ENCODE results near the gene LGI4.
"Not testable (repeated sequence)": the region's sequence is repeated elsewhere in the genome, so short reads cannot be mapped to it uniquely, and the experiment has no call there.

Gene LGI4

DNA sequence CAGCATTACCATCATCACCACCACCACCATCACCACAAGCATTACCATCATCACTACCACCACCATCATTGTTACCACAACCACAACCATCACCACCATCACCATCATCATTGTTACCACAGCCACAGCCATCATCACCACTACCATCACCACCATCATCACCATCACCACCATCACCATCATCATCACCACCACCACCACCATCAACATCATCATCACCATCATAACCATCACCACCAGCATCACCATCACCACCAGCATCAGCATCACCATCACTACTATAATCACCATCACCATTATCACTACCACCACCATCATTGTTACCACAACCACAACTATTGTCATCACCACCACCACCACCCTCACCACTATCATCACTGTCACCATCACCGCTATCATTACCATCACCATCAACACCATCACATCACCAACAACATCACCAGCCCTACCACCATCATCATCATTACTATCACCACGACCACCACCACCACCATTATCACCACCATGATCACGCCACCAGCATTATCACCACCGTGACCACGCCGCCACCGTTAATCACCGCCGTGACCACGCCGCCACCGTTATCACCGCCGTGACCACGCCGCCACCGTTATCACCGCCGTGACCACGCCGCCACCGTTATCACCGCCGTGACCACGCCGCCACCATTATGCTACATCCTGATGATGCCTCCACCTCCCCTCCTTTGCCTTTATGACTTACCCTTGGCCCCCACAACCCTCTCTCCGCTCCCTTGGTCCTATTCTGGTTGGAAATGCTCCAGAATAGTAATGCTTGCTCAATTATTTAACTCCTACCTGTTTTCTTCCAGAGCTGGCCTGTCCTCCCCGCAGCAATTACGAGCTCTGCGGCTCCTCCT is 29.2 kb downstream of the LGI4 start:
- no peak for DNase-seq

DNA sequence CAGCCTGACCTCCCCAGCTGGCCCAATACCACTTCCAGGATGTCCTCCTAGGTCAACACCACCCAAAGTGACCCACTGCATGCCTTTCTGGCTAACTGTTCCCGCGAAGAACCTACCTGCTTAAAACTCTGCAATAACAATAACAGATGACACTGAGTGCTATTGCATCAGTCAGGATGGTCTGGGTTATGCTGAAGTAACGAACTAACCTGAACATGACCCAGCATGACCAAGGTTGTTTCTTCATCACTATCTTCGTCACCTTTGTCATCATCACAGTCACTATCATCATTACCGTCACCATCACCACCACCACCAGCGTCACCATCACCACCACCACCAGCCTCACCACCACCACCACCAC is 29.8 kb downstream of the LGI4 start:
- no peak for DNase-seq

DNA sequence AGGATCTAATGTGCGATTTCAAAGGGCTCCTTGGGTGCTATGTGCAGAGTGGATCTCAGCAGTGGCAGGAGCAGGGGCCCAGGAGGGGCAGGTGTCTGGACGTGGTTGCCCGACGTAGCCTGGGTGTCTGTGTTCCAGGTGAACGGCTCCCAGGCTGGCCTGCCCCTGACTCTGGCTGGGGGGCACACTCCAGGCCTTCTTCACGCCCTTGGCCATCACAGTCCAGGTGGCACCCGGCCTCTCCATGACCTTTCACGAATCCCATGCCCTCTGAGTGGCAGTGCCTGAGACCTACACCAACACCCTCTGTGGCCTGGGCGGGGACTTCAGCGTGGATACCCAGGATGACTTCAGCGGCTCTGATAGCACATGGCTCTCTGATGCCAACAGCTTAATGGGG is 30.5 kb downstream of the LGI4 start:
- no peak for DNase-seq

DNA sequence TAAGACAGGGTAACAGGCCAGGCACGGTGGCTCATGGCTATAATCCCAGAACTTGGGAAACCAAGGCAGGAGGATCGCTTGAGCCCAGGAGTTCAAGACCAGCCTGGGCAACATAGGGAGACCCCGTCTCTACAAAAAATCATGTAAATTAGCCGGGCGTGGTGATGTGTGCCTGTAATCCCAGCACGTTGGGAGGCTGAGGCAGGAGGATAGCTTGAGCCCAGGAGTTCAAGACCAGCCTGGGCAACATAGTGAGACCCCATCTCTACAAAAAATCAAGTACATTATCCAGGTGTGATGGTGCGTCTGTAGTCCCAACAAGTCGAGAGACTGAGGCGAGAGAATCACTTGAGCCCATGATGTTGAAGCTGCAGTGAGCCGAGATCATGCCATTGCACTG is 31.2 kb downstream of the LGI4 start:
- not testable (repeated sequence) for DNase-seq

DNA sequence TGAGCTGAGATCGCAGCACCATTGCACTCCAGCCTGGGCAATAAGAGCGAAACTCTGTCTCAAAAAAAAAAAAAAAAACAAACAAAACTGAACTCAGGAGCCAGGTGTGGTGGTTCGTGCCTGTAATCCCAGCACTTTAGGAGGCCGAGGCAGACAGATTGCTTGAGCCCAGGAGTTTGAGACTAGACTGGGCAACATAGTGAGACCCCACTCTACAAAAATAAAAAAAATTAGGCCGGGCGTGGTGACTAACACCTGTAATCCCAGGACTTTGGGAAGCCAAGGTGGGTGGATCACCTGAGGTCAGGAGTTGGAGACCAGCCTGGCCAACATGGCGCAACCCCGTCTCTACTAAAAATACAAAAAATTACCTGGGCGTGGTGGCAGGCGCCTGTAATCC is 32.9 kb downstream of the LGI4 start:
- DNase-seq: not testable (repeated sequence)

DNA sequence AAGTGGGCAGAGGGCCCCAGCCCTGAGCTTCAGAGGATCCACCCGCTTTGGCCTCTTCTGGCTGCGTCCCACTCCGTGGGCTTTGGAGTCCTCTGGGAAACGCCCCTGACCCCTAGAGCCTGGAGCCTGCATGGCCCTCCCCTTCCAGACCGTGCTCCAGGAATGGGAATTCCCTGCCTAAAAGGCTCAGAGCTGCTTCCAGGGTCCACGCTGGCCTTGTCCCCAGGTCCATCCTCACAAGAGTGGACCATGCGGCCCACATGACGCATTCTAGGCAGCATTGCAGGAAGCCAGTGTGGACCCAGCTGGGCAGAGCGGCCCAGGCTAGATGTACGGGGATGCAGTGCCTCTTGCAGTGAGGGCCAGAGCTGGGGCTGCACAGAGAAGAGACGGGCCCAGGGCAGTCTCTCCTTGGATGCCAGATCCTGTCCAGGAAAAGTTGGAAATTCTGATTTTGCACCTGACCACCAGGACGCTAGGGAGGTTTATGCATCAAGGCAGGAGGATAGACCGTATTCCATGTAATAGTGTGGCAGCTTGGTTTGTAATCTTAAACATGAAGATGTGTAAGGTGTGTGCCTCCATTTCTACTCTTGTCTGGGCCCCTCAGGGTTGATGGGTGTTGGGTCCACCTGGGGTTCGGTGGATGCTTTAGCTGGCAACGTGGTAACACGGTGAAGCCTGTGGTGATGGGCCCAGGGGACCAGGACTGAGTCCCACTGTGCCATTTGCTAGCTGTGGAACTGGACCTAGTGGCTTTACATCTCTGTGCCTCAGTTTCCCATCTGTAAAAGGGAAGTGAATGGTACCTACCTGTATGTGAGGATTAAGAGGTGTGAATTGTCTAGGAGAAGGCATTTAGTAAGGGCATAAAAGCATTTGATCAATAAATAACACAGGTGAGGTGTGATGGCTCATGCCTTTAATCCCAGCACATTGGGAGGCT is 34.0 kb downstream of the LGI4 start:
- no peak for DNase-seq

DNA sequence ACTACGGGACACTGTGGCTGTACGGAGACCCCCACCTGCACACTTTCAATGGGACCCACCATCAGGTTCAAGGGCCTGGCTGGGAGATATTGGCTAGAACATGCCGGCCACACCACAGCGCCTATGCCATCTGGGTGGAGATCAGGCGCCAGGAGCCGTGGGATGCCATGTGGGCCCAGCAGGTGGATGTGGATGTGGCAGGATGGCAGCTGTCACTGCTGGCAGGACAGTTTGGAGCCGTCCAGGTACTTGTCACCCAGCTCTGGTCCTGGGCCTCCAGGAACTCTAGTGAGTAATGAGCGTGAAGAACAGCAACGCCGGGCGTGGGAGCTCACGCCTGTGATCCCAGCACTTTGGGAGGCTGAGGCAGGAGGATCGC is 35.0 kb downstream of the LGI4 start:
- DNase-seq: no peak

DNA sequence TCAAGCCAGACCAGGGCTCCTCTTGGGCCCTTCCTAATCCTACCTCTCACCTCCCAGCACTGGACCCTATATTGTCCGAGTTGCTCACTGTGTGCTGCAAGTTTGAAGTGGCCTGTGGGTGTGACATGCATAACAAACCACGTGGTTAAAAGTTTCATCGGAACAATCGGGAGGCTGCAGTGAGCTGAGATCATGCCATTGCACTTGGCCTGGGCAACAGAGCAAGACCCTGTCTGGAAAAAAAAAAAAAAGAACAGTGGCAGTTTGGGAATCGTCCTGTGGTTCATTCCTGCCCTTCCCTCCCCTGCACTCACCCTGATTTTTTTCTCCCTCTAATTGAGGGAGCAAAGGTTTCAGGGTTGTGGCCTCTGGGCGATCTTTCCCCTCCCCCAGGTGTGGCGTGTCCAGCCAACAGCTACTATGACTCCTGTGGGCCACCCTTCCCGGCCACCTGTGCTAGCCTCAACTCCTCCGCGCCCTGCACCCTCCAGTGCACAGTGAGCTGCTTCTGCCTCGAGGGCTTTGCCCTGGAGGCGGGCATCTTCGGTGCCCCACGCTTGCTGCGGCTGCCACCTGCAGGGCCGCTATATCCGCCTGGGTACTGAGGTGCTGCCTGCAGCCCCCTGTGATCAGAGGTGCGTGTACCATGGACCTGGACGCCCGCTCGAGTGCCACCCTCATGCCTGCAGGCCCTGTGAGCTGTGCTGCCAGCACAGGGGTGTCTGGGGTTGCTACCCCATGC is 35.5 kb downstream of the LGI4 start:
- no peak for DNase-seq

DNA sequence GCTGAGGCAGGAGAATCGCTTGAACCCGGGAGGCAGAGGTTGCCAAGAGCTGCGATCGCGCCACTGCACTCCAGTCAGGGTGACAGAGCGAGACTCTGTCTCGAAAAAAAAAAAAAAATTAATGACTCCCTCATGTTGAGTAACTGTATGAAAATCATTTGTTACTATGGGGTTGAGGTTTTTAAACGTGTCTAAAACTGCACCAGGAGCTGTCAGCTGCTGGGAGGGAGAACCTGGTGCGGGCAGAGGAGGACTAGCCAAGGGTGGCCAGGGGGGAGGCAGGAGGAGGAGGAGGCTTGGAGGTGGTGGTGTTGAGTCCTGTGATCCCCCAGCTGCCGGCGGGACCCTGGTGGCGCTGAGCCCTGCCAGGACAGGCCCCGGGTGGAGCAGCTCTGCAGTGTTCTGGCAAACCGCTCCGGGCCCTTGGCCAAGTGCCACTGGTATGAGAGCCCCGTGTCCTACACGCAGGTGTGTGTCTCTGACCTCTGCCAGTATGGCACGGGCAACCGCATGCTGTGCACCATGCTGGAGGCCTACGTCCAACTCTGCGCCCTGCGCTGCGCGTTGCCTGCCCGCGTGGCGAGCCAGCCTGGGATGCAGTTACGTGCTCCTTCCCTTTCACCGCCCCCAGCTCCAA is 36.3 kb downstream of the LGI4 start:
- no peak for DNase-seq

DNA sequence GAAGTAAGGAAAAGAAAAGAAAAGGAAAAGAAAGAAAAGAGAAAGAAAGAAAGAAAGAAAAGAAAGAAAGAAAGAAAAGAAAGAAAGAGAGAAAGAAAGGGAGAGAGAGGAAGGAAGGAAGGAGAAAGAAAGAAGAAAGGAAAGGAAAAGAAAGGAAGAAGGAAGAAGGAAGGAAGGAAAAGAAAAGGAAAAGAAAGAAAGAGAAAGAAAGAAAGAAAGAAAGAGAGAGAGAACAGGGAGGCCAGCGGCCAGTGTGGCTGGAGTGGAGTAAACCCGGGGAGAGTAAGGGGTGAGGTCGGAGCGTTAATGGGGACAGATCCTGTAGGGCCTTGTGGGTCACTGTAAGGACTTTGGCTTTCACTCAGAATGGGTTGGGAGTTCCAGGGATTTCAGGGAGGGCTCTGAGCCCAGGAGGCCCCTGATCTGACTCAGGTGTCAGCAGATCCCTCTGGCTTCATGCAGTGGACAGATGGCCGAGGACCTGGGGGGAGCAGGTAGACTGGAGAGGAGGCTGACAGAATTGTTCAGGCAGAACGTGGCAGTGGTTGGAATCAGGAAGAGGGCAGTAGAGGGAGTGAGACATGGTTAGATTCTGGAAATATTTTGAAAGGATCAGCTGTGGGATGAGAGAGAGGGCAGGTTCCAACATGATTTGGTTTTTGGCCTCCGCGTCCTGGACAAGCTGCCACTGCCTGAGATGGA is 39.0 kb downstream of the LGI4 start:
- DNase-seq: no peak

DNA sequence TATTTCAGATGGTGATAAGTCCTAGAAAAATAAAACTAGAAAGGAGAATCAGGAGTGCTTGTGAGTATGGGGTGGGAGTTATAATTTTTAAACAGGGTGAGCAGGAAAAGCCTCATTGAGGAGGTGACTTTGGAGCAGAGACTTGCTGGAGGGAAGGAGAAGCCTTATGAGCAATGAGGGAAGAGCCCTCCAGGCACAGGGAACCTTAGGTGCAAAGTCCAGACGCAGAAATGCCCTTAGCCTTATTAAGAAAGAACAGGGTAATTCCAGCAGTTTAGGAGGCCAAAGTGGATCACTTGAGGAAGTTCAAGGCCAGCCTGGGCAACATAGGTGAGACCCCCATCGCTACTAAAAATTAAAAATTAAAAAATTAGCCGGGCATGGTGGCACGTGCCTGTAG is 40.2 kb downstream of the LGI4 start:
- no peak for DNase-seq

DNA sequence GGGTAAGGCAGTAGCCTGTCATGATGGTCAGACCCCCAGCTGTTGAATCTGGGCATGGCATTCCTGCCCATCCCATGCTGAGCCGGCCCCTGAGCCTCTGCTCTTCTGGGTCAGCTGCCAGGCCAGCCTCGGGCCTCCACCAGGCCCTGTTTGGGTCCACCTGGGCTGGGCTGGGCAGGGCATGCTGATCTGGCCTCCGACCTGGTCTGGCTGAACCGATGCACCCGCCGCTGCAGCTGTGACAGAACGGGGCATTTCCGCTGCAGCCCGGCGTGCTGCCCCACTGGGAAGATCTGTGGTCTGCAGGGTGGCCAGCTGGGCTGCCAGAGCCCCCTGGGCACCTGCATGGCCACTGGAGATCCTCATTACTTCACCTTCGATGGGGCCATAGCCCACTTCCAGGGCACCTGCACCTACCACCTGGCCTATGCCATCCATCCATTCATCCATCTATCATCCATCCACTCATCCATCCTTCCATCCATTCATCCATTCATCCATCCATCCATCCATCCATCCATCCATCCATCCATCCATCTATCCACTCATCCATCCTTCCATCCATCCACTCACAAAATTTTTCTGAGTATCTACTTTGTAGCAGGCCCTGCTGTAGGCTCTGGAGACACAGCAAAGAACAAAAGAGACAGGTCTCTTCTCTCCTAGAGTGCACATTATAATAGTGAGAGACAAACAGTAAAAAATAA is 40.8 kb downstream of the LGI4 start:
- no peak for DNase-seq

DNA sequence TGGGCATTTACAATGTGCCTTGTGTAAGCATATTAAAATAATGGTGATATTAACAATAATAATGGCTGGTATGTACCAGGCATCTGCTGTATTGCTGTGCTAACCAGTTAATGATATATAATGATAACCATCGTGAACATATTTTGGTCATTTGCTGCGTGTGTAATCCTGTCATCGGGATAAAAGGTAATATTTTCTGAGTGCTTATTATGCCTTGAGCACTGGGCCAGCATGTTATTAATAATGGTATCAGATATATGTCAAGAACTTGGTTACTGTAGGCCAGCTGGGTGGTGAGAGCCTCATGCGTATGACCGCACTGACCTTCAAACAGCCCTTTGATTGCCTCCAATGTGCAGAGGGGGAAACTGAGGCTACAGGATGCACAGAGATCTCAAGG is 41.4 kb downstream of the LGI4 start:
- DNase-seq: no peak

DNA sequence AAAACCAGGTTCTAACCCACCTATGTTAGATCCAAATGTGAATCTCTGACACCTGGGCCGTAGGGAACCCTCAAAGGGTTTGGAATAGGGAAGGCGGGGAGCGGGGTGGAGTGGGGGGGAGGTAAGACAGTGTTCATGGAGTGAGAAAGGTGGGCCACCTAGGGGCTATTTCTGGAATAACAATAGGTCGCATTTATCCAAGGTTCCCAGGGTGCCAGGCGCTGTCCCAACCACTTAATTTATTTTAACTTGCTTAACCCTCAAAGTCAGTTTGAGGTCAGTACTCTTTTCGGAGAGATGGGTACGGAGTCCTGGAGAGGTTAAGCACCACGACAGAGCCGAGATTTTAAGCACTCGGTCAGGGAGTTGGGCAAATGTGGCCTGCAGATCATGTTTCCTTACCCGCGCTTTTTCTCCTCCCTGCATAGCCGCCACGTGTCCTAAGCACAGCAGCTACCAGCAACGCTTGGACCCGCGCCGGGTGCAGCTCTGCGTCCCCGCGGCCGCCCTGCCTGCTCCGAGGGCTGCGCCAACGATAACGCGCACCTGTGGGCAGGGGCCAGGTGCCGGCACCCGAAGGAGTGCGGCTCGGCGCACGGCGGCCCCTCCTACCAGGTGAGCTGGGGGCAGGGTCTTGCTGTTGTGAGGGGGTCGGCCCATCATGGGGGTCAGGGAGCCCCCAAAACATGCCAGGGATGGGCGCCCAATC is 44.2 kb downstream of the LGI4 start:
- DNase-seq: no peak

DNA sequence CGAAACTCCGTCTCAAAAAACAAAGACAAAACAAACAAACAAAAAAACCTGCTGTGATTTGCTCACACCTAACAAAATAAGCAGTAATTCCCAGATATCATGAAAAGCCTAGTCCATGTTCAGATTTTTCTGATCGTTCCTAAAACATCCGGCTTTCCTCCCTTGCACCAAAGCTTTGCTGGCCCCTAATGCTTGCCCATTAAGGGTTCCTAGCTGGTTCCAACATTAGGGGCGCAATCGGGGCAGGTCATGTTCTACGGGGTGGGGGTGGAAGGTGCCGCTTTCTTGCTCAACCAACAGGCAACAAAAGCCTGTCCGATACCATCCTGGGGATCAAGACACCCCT is 44.7 kb downstream of the LGI4 start:
- no peak for DNase-seq

DNA sequence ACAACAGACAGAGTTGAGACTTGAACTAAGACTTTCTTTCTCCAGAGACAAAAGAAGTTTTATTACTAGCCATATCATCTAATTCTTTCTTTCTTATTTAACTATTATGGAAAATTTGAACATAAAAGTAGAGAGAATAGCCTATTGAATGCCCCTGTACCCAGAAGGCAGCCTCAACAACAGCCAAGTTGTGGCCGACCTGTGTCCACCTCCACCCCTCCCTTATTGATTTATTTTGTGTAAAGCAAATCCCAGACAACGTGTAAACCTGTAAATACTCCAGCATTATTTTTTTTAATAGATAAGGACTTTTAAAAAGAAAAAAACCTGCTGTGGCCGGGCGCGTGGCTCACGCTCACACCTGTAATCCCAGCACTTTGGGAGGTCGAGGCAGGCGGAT is 45.3 kb downstream of the LGI4 start:
- no peak for DNase-seq

DNA sequence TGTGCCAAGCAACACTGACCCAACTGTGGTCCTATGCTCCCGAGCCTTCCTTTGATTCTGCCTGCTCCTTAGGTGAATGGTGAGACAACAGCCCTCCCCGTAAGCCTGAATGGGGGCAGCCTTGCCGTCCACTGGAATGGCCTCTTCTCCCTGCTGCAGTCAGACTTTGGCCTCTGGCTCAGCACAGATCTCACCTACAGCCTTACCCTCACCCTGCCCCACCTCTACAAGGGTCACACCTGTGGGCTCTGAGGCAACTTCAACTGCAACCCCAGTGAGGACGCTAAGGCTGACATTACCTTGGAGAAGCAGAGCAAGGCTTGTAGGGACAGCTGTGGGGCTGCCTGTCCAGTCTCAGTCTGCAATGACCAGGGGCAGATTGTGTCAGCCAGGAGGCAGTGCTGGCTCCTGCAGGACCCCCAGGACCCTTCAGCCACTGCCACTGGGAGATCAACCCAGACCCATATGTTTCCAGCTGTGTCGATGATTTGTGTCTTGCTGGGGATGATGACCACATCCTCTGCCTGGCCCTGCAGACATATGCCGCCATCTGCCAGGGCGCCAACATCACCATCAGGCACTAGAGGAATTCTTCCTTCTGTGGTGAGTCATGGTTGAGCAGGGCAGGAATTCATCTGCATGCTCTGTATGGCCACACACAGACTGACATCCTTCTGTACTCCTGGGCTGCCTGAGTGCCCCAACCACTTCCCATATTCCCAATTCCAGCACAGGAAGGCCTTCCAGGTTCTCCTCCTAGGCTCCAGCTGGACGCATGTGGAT is 46.5 kb downstream of the LGI4 start:
- no peak for DNase-seq

DNA sequence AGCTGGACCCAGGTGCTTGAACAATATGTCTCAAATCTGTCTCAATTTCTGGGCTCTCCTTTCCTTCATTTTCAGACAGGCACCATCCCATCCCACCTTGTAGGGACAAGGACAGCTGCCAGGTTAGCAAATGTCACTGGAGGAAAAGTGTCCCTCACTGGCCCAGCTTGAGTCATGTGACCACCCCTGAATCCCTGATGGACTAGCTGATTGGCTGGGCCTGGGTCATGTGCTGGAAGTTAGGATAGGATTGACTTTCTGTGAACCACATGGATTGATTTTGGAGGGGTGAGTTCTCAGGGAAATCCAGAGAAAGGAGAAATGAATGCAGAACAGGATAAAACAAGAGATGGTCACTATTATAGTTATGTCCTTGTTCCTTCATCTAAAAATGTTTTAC is 47.5 kb downstream of the LGI4 start:
- no peak for DNase-seq

DNA sequence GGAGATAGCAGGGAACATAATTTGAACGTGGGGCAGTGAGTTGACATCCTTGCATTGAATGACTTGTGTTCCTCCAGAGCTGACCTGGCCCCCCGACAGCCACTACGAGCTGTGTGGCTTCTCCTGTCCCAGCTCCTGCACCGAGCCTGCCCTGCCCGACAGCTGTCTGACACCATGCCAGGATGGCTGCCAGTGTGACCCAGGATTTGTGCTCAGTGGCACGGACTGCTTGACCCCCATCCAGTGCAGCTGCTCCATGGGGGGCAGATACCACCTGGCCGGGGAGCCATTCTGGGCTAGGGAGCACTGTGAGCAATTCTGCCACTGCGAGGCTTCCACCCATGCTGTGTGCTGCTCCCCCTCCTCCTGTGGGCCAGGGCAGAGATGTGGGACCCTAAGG is 48.4 kb downstream of the LGI4 start:
- DNase-seq: no peak

DNA sequence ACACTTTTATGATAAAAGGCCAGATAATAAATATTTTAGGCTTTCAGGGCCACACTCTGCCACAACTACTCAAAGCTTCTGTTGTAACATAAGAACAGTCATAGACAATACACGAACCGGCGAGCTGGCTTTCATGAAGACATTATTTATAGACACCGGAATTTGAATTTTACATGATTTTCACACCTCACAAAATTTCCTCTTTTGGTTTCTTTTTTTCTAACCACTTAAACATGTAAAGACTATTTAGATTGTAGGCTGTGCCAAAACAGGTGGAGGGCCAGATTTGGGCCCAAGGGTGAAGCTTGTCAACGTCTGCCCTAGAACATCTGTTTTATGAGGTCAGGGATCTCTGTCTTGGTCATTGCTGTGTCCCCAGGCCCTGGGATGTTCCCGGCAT is 48.9 kb downstream of the LGI4 start:
- DNase-seq: no peak

DNA sequence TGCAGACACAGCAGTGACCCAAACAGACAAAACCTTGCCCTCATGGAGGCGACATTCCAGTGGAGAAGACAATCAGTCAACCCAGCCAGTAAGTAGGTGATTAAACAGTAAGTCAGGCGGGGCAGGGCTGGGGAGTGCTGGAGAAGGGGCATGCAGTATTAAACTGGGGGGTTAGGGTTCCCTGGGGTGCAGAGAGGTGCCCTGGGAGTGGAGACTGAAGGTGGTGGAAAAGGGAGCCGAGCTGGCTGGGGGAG is 50.4 kb downstream of the LGI4 start:
- no peak for DNase-seq

Data from activated effector memory CD4-positive, alpha-beta T cell treated with anti-CD3 and anti-CD28 coated beads, Interleukin-2, amount 50 U/mL, for 16 hours (primary cell).